OCI-M2 (cell line): ENCODE results near the gene SEC24C.

ENCODE experiments used
- DNase-seq: peaks from one replicate; lab custom pipeline; 2025; ENCODE audit not compliant: unreplicated experiment; lab: John Stamatoyannopoulos, UW

Gene SEC24C

GRCh38 chr10:73810735-73811465 is 66.7 kb downstream of the SEC24C start:
- no peak for DNase-seq

- DNase-seq, result no peak
Observed at GRCh38 chr10:73812657-73813056, 68.5 kb downstream of the SEC24C start.

- no peak for DNase-seq
Observed at GRCh38 chr10:73813333-73813732, 69.2 kb downstream of the SEC24C start.

GRCh38 chr10:73814276-73814895 is 70.2 kb downstream of the SEC24C start:
- DNase-seq, result no peak

GRCh38 chr10:73814896-73815718 is 70.9 kb downstream of the SEC24C start:
- no peak for DNase-seq

GRCh38 chr10:73815719-73816030 is 71.5 kb downstream of the SEC24C start:
- DNase-seq, result no peak

- DNase-seq, result no peak
Observed at GRCh38 chr10:73816917-73817729, 73.0 kb downstream of the SEC24C start.

- DNase-seq, result no peak
Observed at GRCh38 chr10:73817826-73818225, 73.7 kb downstream of the SEC24C start.

GRCh38 chr10:73818402-73818801 is 74.2 kb downstream of the SEC24C start:
- DNase-seq, result no peak

- no peak for DNase-seq
Observed at GRCh38 chr10:73819081-73819480, 74.9 kb downstream of the SEC24C start.

GRCh38 chr10:73819513-73820093 is 75.4 kb downstream of the SEC24C start:
- DNase-seq, result no peak
